ENCODE measurements around the gene USP20.

DNA sequence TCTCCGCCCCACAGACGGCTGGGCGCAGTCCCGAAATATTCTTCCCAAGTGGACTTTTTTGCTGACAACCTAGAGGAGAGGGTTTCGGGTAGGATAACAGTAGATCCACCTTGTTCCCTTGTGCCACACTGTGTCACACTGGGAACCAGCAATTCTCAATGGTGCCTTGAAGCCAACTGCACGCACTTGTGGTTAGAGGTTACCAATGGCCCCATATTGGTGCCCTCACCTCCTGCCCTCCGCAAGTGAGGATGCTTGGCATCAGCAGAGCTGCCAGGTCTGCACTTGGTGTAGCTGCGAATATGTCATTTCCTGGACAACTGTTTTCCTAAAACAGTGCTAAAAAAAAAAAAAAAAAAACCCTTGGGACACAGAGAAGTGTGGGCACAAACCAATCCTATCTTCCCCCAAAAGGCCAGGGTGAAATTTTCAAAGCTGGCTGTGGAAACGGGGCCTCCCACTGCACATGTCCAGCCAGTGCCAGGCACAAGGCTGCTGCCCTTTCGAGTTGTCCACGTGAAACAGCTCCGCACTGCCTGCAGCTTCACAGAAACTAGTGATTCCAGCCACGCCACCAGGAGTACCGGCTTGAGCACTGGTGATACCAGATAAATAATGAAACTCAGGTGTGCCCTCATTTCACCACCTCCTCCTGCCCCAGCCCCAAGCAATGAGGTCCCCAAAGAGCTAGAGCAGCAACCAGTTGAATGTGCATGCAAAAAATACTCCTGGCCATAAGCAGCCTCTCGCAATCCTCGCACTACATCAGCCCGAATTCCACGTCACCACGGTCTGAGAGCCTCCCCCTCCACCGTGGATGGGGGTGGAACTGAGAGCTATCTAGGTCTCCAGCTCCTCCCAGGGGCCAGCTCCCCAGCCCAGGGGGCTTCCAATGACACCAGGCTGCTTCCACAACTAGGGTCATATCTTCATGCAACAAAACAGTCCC lies 51.2 kb downstream of the USP20 start:
- TF ChIP-seq, protein P1, sequence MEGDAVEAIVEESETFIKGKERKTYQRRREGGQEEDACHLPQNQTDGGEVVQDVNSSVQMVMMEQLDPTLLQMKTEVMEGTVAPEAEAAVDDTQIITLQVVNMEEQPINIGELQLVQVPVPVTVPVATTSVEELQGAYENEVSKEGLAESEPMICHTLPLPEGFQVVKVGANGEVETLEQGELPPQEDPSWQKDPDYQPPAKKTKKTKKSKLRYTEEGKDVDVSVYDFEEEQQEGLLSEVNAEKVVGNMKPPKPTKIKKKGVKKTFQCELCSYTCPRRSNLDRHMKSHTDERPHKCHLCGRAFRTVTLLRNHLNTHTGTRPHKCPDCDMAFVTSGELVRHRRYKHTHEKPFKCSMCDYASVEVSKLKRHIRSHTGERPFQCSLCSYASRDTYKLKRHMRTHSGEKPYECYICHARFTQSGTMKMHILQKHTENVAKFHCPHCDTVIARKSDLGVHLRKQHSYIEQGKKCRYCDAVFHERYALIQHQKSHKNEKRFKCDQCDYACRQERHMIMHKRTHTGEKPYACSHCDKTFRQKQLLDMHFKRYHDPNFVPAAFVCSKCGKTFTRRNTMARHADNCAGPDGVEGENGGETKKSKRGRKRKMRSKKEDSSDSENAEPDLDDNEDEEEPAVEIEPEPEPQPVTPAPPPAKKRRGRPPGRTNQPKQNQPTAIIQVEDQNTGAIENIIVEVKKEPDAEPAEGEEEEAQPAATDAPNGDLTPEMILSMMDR (conservative IDR thresholded peaks at IDR 0.05): no peak
- TF ChIP-seq ZFX (IDR thresholded peaks at IDR 0.05): no peak

Data from C4-2B (cell line).